SK-N-SH treated with all-trans-retinoic acid at 6 μM for 48 hours (cell line): ENCODE measurements around the gene NOSIP.

Experiments
- ATAC-seq: fragments of 200-7000 bp; cut with Tn5 transposase; 3 replicates; pipeline ENCODE4 v1.9.1; 2020; ENCODE audit warnings: mild to moderate bottlenecking, moderate library complexity
- ARNTL ChIP-seq: fragments of 450-650 bp; formaldehyde crosslinking; IDR thresholded peaks from 2 replicates; pipeline ENCODE4 v1.5.0; 2020; ENCODE audit warnings: low read depth, mild to moderate bottlenecking, moderate library complexity, borderline replicate concordance
- CREB5 ChIP-seq: fragments of 250-450 bp; sonication (Bioruptor Pico); IDR thresholded peaks from 2 replicates; pipeline ENCODE4 v1.5.1; 2020; ENCODE audit warnings: low read depth, mild to moderate bottlenecking, moderate library complexity
- CSDC2 ChIP-seq: fragments of 250-450 bp; sonication (Bioruptor Pico); IDR thresholded peaks from 2 replicates; pipeline ENCODE4 v1.5.0; 2020; ENCODE audit warnings: mild to moderate bottlenecking, moderate library complexity
- CSRNP3 ChIP-seq: fragments of 250-450 bp; sonication (Bioruptor Pico); IDR thresholded peaks from 2 replicates; pipeline ENCODE4 v1.5.1; 2021; ENCODE audit warnings: mild to moderate bottlenecking, moderate library complexity
- ISL1 ChIP-seq: fragments of 250-450 bp; sonication (Bioruptor Pico); IDR thresholded peaks from 2 replicates; pipeline ENCODE4 v2.1.2; 2022; ENCODE audit warnings: mild to moderate bottlenecking, moderate library complexity
- OSR1 ChIP-seq: fragments of 250-450 bp; sonication (Bioruptor Pico); IDR thresholded peaks from 2 replicates; pipeline ENCODE4 v1.8.0; 2022; ENCODE audit warnings: moderate library complexity, mild to moderate bottlenecking, inconsistent platforms
- PATZ1 ChIP-seq: fragments of 250-450 bp; sonication (Bioruptor Pico); IDR thresholded peaks from 2 replicates; pipeline ENCODE4 v1.8.0; 2020; ENCODE audit warnings: mild to moderate bottlenecking, moderate library complexity, borderline replicate concordance
- POU6F1 ChIP-seq: fragments of 250-450 bp; sonication (Bioruptor Pico); IDR thresholded peaks from 2 replicates; pipeline ENCODE4 v1.8.0; 2021; ENCODE audit warnings: low read depth, mild to moderate bottlenecking, moderate library complexity, borderline replicate concordance
- PPARA ChIP-seq: fragments of 250-450 bp; sonication (Bioruptor Pico); IDR thresholded peaks from 2 replicates; pipeline ENCODE4 v1.5.0; 2020; ENCODE audit warnings: mild to moderate bottlenecking, borderline replicate concordance
- RARB ChIP-seq: fragments of 250-450 bp; sonication (Bioruptor Pico); IDR thresholded peaks from 2 replicates; pipeline ENCODE4 v1.8.0; 2021; ENCODE audit warnings: mild to moderate bottlenecking, moderate library complexity
- SNAI2 ChIP-seq: fragments of 250-450 bp; sonication (Bioruptor Pico); IDR thresholded peaks from 2 replicates; pipeline ENCODE4 v1.5.0; 2020; ENCODE audit warnings: mild to moderate bottlenecking, moderate library complexity
- TCF4 ChIP-seq: fragments of 250-450 bp; sonication (Bioruptor Pico); IDR thresholded peaks from 2 replicates; pipeline ENCODE4 v1.8.0; 2021; ENCODE audit warnings: mild to moderate bottlenecking, moderate library complexity, borderline replicate concordance
- TOX ChIP-seq: fragments of 250-450 bp; sonication (Bioruptor Pico); IDR thresholded peaks from 2 replicates; pipeline ENCODE4 v1.8.0; 2021; ENCODE audit warnings: mild to moderate bottlenecking, moderate library complexity, borderline replicate concordance
- TSHZ2 ChIP-seq: fragments of 250-450 bp; sonication (Bioruptor Pico); IDR thresholded peaks from 2 replicates; pipeline ENCODE4 v1.5.0; 2020; ENCODE audit warnings: mild to moderate bottlenecking, moderate library complexity
- ZC3H10 ChIP-seq: fragments of 250-450 bp; sonication (Bioruptor Pico); IDR thresholded peaks from 2 replicates; pipeline ENCODE4 v1.5.1; 2021; ENCODE audit warnings: mild to moderate bottlenecking, moderate library complexity
- ZFP30 ChIP-seq: fragments of 450-650 bp; formaldehyde crosslinking; IDR thresholded peaks from 2 replicates; pipeline ENCODE4 v1.5.0; 2022; ENCODE audit warnings: mild to moderate bottlenecking, moderate library complexity
- ZNF565 ChIP-seq: fragments of 450-650 bp; formaldehyde crosslinking; conservative IDR thresholded peaks from 2 replicates; pipeline ENCODE4 v1.5.0; 2020; ENCODE audit warnings: low read depth, mild to moderate bottlenecking, moderate library complexity
- ZNF8 ChIP-seq: fragments of 450-650 bp; formaldehyde crosslinking; IDR thresholded peaks from 2 replicates; pipeline ENCODE4 v1.5.0; 2020; ENCODE audit warnings: mild to moderate bottlenecking, moderate library complexity

Gene NOSIP

GRCh38 chr19:49518033-49518432 lies 62.3 kb downstream of the NOSIP start (continued):
- no peak for TF ChIP-seq ZC3H10 (CRISPR knock-in tag)

GRCh38 chr19:49515767-49516166 lies 64.6 kb downstream of the NOSIP start:
- ATAC-seq, result no peak
- TF ChIP-seq OSR1 (CRISPR knock-in tag) (no peak), ZFP30 (CRISPR knock-in tag) (no peak), ARNTL (CRISPR knock-in tag) (no peak), TCF4 (CRISPR knock-in tag) (no peak), ZNF8 (CRISPR knock-in tag) (no peak), TSHZ2 (CRISPR knock-in tag) (no peak), CREB5 (CRISPR knock-in tag) (no peak), CSDC2 (no peak), POU6F1 (CRISPR knock-in tag) (no peak), PATZ1 (no peak)
- TF ChIP-seq, all 23 proteins: peak for 0

GRCh38 chr19:49514151-49514550 lies 66.2 kb downstream of the NOSIP start:
- no peak for ATAC-seq

GRCh38 chr19:49513746-49514118 lies 66.6 kb downstream of the NOSIP start:
- no peak for TF ChIP-seq SNAI2 (CRISPR knock-in tag)
- TF ChIP-seq ZFP30 (CRISPR knock-in tag), result no peak
- no peak for TF ChIP-seq ARNTL (CRISPR knock-in tag)
- TF ChIP-seq TSHZ2 (CRISPR knock-in tag), result no peak
- TF ChIP-seq RARB (CRISPR knock-in tag), result no peak
- TF ChIP-seq CSRNP3 (CRISPR knock-in tag), result no peak
- TF ChIP-seq ZNF565, result no peak
- no peak for TF ChIP-seq ISL1 (CRISPR knock-in tag)
- TF ChIP-seq CREB5 (CRISPR knock-in tag), result no peak
- no peak for TF ChIP-seq OSR1 (CRISPR knock-in tag)
- TF ChIP-seq TCF4 (CRISPR knock-in tag), result no peak
- peak; percentile 20 for ATAC-seq

More at GRCh38 chr19:49514151-49514550, 66.2 kb downstream of the NOSIP start:
- TF ChIP-seq TOX (no peak), PPARA (CRISPR knock-in tag) (no peak), RARB (CRISPR knock-in tag) (no peak), POU6F1 (CRISPR knock-in tag) (no peak)
- TF ChIP-seq, all 23 proteins: peak for 0
